HG02763 (cell line): ENCODE measurements around the gene ANAPC1.
"Not testable (repeated sequence)": the region's sequence is repeated elsewhere in the genome, so short reads cannot be mapped to it uniquely, and the experiment has no call there.

Experiments used
- ATAC-seq: cut with Tn5 transposase; IDR thresholded peaks from one replicate; pipeline ENCODE4 v1.9.1; 2021; ENCODE audit warnings: mild to moderate bottlenecking, moderate library complexity; ENCODE audit not compliant: unreplicated experiment

Gene ANAPC1

GRCh38 chr2:111812970-111813622, 70.9 kb downstream of the ANAPC1 start:
- ATAC-seq: not testable (repeated sequence)

GRCh38 chr2:111790633-111791032, 93.4 kb downstream of the ANAPC1 start:
- not testable (repeated sequence) for ATAC-seq

DNA sequence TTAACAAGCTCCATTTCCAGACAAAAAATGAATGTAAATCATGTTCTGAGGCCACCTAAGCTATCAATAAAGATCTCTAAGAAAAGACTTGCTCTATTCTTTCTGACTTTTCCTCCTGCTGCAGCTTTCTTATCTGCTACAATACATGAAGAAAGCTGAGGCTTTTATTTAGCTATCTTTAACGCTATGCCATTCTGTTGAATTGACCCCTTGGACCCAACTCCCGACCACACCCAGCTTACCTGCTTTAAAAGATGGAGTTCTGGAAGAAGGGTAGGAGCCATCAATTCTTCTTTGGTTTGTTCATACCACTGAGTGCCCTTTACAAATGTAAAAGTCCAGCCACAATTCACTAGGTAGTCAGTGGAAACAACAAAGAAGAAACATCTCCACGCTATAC, 99.9 kb downstream of the ANAPC1 start:
- not testable (repeated sequence) for ATAC-seq

DNA sequence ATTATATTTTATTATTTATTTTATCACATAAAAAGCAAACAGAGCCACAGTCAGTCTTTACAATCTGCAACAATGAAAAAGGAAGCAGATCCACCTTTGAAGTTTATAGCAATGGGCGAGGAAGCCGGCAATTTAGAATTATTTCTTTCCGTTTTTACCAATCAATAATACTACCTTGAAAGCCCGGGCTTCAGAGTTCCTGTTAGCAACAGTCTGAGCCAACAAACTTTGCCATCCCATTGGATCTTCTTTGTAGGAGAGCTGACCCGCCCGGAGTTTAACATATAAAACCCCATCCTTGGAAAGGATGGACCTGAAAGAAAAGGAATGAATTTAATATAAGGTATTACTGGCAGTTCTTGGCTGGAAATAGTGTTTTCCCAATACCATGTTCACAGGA, 101.8 kb downstream of the ANAPC1 start:
- ATAC-seq: not testable (repeated sequence)

DNA sequence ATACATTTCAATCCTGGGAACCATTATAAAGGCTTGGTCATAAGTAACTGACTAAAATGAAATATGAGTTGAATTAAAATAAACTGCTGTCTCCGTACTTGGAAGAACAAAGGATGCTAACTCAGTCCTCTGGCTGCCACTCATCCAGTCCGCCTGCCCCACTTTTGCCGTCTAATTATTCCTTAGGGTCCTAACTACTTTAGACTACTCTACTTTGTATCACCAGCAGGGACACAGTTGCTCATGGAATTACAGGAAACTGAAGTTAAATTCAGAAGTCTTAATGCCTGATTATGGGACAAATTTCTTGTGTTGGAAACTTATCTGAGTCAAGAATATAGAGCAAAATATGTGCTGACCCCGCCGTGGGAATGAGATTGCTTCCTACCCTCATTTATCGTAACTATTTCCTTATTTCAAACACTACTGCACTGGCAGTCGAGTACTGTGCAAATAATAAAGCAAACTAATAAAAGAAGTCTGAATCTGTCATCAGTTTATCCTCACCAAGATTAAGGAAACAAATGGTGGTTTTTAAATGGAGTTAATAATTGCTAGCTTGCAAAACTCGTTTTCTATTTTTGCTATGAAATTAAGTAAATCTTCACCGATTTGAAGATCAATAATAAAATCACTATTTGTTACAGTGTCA, 102.4 kb downstream of the ANAPC1 start:
- ATAC-seq: not testable (repeated sequence)

DNA sequence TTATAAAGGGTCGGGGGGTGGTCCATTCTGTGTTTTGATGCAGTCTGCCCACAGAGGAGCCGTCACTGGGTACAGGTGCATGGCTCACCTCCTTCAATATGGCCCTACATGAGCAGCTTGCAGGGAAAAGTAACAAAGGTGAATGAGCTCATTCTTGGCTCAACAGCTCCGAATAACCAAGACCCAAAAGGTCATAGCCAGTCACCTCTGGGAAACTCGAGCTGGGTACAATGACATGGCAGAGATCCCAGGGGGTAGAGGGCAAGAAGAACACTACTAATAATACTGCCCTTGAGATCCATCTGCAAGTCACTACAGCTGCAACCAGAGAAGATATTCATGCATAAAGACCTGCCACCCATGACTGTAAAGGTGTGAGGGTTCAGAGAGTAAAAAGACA, 106.8 kb downstream of the ANAPC1 start:
- not testable (repeated sequence) for ATAC-seq

DNA sequence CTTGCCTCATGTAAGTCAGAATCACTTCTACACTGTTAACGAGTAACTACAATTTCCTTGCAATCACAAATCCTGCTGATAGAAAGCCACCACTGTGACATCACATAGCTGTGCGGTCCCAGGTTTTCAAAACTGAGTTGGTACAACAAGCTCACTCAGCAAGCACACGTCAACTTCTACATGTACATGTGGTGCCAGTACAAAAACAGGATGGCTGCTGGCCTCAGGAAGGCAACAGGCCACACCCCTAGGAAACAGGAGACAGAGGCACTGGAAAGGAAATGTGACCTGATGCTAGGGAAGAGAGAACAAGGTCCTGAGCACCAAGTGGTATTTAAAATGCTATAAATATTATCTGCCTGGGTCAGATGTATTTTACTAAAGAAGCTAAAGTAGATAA, 107.7 kb downstream of the ANAPC1 start:
- not testable (repeated sequence) for ATAC-seq

DNA sequence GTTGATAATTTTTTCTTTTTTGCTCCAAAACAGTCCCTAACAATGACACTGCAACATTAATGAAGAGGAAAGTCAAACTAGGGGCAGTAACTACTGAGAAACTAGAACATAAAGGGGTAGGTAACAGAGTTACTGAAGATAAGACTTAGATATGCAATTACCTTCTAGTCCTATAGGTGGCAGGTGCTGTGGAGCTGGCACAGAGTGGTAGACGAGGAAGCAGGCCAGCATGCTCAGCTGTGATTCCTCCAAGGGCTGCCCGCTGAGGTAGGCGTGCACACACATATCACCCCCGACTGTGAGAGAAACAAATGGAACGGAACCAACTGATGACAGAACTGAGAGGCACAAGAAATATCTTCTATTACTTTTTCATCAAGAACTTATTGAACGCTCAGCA, 111.8 kb downstream of the ANAPC1 start:
- ATAC-seq: not testable (repeated sequence)

- ATAC-seq: not testable (repeated sequence)
These were observed 112.9 kb downstream of the ANAPC1 start for GRCh38 chr2:111770916-111771658.

- not testable (repeated sequence) for ATAC-seq
These were observed 115.5 kb downstream of the ANAPC1 start for GRCh38 chr2:111768266-111769190.

DNA sequence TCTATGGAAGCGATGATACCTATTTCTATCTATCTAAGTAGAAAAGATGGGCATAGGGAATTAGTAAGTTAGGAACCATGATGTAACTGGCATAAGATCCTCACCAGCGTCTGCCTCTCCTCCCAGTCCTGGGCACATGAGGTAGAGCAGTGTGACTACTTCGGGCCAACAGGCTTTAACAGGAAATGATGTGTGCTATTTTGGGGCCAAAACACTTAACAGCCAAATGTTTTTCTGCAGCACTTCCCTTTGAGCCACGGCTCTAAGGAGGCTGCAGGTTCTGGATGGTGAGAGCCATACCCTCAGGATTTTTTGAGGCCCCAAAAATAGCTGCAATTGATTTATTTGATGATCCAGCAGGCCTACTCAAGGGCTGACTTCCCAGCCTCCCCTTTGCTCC, 116.9 kb downstream of the ANAPC1 start:
- ATAC-seq: not testable (repeated sequence)

DNA sequence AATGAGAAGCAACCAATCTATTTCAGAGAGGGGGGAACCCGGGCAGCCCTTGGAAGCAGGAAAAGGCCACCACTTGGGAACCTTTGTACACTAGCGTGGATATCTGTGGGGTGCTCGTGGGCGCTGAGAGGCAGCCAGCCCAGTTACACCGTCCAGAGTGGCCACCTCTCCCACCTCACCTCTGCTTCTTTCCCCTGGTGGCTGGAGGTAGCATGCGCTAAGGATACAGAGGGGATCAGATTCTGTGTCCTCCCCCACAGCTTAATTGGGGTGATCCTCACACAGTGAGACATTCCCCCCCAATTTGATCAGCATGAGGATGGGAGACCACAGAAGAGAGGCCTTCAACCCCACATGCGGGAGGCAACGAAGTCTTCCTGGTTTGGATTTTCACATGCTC, 117.7 kb downstream of the ANAPC1 start:
- not testable (repeated sequence) for ATAC-seq

DNA sequence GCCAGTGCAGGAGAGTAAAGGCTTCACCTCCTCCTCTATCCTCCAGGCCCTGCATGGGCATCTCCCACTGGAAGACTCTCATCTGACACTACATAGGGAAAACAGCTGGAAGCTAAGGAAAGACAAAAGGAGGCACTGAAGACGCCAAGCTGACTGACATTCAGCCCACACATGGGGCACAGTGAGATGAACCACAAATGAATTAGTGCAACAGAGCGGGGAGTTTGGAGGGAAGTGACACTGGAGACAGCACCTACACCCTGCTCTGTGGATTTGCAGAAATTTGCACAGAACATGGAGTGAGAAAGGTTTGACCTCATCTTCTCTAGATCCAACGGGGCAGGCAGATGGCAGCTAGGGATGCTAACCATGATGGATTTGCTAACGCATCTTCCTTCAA, 119.8 kb downstream of the ANAPC1 start:
- not testable (repeated sequence) for ATAC-seq

GRCh38 chr2:111760697-111761284, 123.2 kb downstream of the ANAPC1 start:
- not testable (repeated sequence) for ATAC-seq

GRCh38 chr2:111752533-111752932, 131.5 kb downstream of the ANAPC1 start:
- ATAC-seq: not testable (repeated sequence)

DNA sequence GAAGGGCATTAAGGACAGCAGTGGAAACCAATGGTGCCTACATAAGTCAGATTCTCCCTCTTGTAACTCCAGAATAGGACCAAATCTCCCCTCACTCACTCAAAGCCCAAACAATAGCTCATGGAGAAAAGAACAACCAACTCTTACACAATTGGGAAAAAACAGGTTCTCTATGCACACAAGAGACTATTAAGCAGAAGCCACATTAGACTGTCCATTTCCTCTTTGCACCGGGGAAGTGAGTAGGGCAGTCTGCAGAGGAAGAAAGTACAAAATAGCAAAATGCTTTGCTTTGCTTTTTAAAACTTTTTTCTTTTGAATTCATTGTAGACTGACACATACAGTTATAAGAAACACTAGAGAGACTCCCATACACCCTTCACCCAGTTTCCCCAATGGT, 133.4 kb downstream of the ANAPC1 start:
- not testable (repeated sequence) for ATAC-seq

DNA sequence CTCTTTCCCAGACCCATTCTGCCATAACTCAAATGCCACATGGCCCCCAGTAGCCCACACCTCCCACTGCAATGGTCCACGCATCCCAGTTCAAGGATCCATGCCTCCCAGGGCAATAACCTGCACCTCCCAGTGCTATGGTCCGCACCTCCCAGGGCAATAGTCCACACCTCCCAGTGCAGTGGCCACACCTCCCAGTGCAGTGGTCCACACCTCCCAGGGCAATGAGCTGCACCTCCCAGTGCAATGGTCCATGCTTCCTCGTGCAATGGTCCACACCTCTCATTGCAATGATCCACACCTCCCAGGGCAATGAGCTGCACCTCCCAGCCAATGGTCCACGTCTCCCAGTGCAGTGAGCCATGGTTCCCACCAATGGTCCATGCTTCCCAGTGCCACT, 135.6 kb downstream of the ANAPC1 start:
- not testable (repeated sequence) for ATAC-seq

DNA sequence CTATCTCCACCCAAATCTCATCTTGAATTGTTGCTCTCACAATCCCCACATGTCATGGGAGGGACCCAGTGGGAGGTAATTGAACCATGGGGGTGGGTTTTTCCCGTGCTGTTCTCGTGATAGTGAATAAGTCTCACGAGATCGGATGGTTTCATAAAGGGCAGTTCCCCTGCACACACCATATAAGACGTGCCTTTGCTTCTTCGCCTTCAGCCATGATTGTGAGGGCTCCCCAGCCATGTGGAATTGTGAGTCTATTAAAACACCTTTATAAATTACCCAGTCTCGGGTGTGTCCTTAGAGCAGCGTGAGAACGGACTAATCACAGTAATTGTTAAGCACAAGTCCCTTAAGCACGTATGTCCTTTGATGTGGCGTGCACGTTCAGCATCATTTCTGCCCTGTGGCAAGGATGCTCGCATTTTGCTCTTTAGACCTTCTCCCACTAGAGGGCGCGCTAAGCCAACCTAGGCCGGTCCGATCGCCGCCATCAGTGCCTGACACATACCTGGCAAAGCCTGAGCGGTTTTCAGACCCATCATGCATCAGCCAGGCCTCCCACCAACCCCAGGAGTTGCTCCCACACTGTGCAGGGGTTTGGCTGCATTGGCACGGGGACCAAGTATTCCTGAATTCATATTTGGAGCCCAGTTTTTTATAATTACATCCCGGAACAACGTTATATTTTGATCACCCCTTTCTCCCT, 136.4 kb downstream of the ANAPC1 start:
- ATAC-seq: peak; percentile 68

DNA sequence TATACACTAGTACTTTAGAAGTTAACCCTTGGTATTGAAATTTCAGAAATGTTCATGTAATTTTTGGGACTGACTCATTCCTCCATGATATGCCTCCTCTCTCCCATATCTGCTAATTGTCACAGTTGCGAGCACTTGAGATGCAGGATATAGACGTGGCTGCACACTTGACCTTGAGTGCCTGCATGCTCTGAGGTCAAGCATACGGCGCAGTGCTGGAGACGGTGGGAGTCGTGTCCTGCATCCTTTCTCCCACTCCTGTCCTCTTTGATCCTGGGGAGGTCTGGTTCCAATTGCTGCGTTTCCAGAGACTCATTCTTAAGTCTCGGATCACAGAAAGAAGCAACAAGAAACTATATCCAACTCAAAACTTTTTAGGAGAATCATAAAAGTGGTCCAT, 139.2 kb downstream of the ANAPC1 start:
- ATAC-seq: not testable (repeated sequence)

GRCh38 chr2:111741517-111741916, 142.5 kb downstream of the ANAPC1 start:
- not testable (repeated sequence) for ATAC-seq
